ENCODE data around the gene UVRAG.

DNA sequence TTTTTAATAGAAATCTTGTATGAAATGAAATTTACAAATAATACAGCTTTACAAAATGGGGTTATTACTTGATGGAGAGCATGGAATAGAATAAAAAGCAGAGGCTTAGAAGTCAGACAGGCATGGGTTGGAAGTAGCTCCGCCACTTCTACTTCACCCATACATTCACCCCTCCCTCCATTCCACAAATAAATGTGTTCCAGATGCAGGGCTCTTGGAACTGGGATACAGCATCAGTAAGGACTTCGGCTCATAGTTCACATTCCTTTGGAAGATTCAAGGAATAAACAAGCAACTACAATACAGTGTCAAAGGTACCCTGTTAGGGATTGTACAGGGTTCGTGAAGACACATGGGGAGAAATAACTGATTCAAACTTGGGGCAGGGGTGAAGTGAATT, 234.5 kb downstream of the UVRAG start:
- no peak for TF ChIP-seq YY1 (IDR thresholded peaks at IDR 0.05; ENCODE audit: insufficient read depth, insufficient read length)
- no peak for TF ChIP-seq ZNF274 (IDR thresholded peaks at IDR 0.05; ENCODE audit: low read depth, low read length)
